Hepatocyte (in vitro differentiated cells): Measurements from ENCODE around the gene COL28A1. TPM values are rescaled to one million over a fixed set of nuclear protein-coding genes. Genes with fewer than 3 reads are reported as not detected.

Experiments
- DNase-seq: peaks from one replicate; pipeline ENCODE4 v3.0.0-alpha.2; 2016; ENCODE audit warnings: low spot score
- H2AFZ ChIP-seq: fragments of 200-600 bp; sonication (generic); 2 replicates; pipeline ENCODE4 v1.6.0; 2016; ENCODE audit warnings: antibody characterized with exemption, mild to moderate bottlenecking
- H3K27ac ChIP-seq: fragments of 200-600 bp; sonication (generic); 2 replicates; pipeline ENCODE4 v1.5.1; 2016; ENCODE audit warnings: mild to moderate bottlenecking
- H3K27me3 ChIP-seq: fragments of 200-600 bp; sonication (generic); 2 replicates; pipeline ENCODE4 v1.6.1; 2016
- H3K36me3 ChIP-seq: fragments of 200-600 bp; sonication (generic); replicated peaks from 2 replicates; pipeline ENCODE4 v1.5.1; 2016; ENCODE audit warnings: low read depth; ENCODE audit not compliant: insufficient read depth
- H3K4me1 ChIP-seq: fragments of 200-600 bp; sonication (generic); 2 replicates; pipeline ENCODE4 v1.5.1; 2016; ENCODE audit warnings: mild to moderate bottlenecking, moderate library complexity; ENCODE audit not compliant: insufficient read depth
- H3K4me2 ChIP-seq: fragments of 200-600 bp; sonication (generic); 2 replicates; pipeline ENCODE4 v1.6.0; 2016
- H3K4me3 ChIP-seq: fragments of 200-600 bp; sonication (generic); 2 replicates; pipeline ENCODE4 v1.5.1; 2016; ENCODE audit warnings: mild to moderate bottlenecking
- H3K79me2 ChIP-seq: fragments of 200-600 bp; sonication (generic); 2 replicates; pipeline ENCODE4 v1.6.0; 2017; ENCODE audit warnings: mild to moderate bottlenecking
- H3K9me2 ChIP-seq: fragments of 200-600 bp; sonication (generic); replicated peaks from 2 replicates; pipeline ENCODE4 v1.6.0; 2017; ENCODE audit warnings: mild to moderate bottlenecking; ENCODE audit not compliant: insufficient read depth
- H3K9me3 ChIP-seq: fragments of 200-600 bp; sonication (generic); 2 replicates; pipeline ENCODE4 v1.5.1; 2016; ENCODE audit warnings: low read depth, mild to moderate bottlenecking
- H4K20me1 ChIP-seq: fragments of 200-600 bp; sonication (generic); 2 replicates; pipeline ENCODE4 v1.6.0; 2016; ENCODE audit warnings: mild to moderate bottlenecking; ENCODE audit not compliant: insufficient read depth, poor library complexity, severe bottlenecking
- CTCF ChIP-seq: fragments of 200-600 bp; sonication (generic); IDR thresholded peaks from 2 replicates; pipeline ENCODE4 v1.5.1; 2016; ENCODE audit warnings: antibody characterized with exemption, mild to moderate bottlenecking; ENCODE audit not compliant: poor library complexity
- EZH2 ChIP-seq: fragments of 200-600 bp; sonication (generic); IDR thresholded peaks from 2 replicates; pipeline ENCODE4 v1.6.1; 2016; ENCODE audit warnings: antibody characterized with exemption, mild to moderate bottlenecking, borderline replicate concordance
- EZH2phosphoT487 ChIP-seq: fragments of 200-600 bp; sonication (generic); IDR thresholded peaks from one replicate; pipeline ENCODE4 v1.6.1; 2018; ENCODE audit warnings: antibody characterized with exemption, mild to moderate bottlenecking, low read depth, moderate library complexity; ENCODE audit not compliant: unreplicated experiment, severe bottlenecking
- WGBS: methylation state at CpG from one replicate; pipeline ENCODE4 v1.1.6; 2016; ENCODE audit warnings: low lambda C conversion rate; ENCODE audit errors: missing lambda C conversion rate; 5-methylcytosine and 5-hydroxymethylcytosine counted together
- polyA plus RNA-seq: library from polyadenylated mRNA; unstranded; fragments of >200 nt; fragmentation: Nextera tagmentation; extraction: Ambion mirVana; gene quantifications from 2 replicates; pipeline ENCODE4 v1.2.1, GENCODE V29; 2016
- total RNA-seq: library from RNA; depleted of rRNA; stranded (reverse); fragments of >200 nt; gene quantifications from 2 replicates; pipeline ENCODE4 v1.2.3, GENCODE V29; 2014

Gene COL28A1
- total and polyA plus RNA-seq, 2 experiments from 2014 or later, result 0.28 to 0.47 TPM

- no peaks in the 10 kb centered on the region for H3K79me2 ChIP-seq
- no peak overlapping the region for H3K27ac ChIP-seq
- TF ChIP-seq CTCF (no peak), EZH2 (no peak), EZH2phosphoT487 (no peak)
- H3K4me3 ChIP-seq, result no peak overlapping the region
- H3K4me1 ChIP-seq, result no peaks in the 10 kb centered on the region
- no peaks in the 10 kb centered on the region for H4K20me1 ChIP-seq
- H3K9me3 ChIP-seq, result no peaks in the 10 kb centered on the region
- no peak for DNase-seq
- H3K36me3 ChIP-seq, result no peaks in the 10 kb centered on the region
- no peaks in the 10 kb centered on the region for H3K27me3 ChIP-seq
- H2AFZ ChIP-seq, result no peak overlapping the region
- WGBS, result 94% methylated on average over 2 of the region's 2 CpGs
- H3K9me2 ChIP-seq, result no peaks in the 10 kb centered on the region
- H3K4me2 ChIP-seq, result no peak overlapping the region
Measured at GRCh38 chr7:7489546-7489945, 46.1 kb downstream of the COL28A1 start.

GRCh38 chr7:7486362-7486761 is 49.3 kb downstream of the COL28A1 start:
- Histone ChIP-seq H3K36me3 (no peaks in the 10 kb centered on the region), H4K20me1 (no peaks in the 10 kb centered on the region), H3K79me2 (no peaks in the 10 kb centered on the region), H3K27ac (no peak overlapping the region), H2AFZ (no peak overlapping the region), H3K4me3 (no peak overlapping the region), H3K4me2 (no peak overlapping the region), H3K4me1 (no peaks in the 10 kb centered on the region), H3K27me3 (no peaks in the 10 kb centered on the region), H3K9me3 (no peaks in the 10 kb centered on the region), H3K9me2 (no peaks in the 10 kb centered on the region)
- TF ChIP-seq EZH2 (no peak), EZH2phosphoT487 (no peak), CTCF (no peak)
- WGBS, result 98% methylated on average over 3 of the region's 3 CpGs
- DNase-seq, result no peak

- H3K4me2 ChIP-seq, result no peak overlapping the region
- H3K4me3 ChIP-seq, result no peak overlapping the region
- H3K9me3 ChIP-seq, result no peaks in the 10 kb centered on the region
- no peaks in the 10 kb centered on the region for H3K27me3 ChIP-seq
- no peaks in the 10 kb centered on the region for H3K36me3 ChIP-seq
- WGBS, result 100% methylated on average over 1 of the region's 1 CpG
- TF ChIP-seq EZH2 (no peak), EZH2phosphoT487 (no peak), CTCF (no peak)
- H3K79me2 ChIP-seq, result no peaks in the 10 kb centered on the region
- no peaks in the 10 kb centered on the region for H3K4me1 ChIP-seq
- H2AFZ ChIP-seq, result no peak overlapping the region
- H3K27ac ChIP-seq, result no peak overlapping the region
- no peak for DNase-seq
- H4K20me1 ChIP-seq, result no peaks in the 10 kb centered on the region
- H3K9me2 ChIP-seq, result no peaks in the 10 kb centered on the region
Measured at GRCh38 chr7:7484072-7484471, 51.6 kb downstream of the COL28A1 start.

GRCh38 chr7:7481802-7482201 is 53.9 kb downstream of the COL28A1 start:
- Histone ChIP-seq H3K4me1 (no peaks in the 10 kb centered on the region), H3K79me2 (no peaks in the 10 kb centered on the region), H3K27me3 (no peaks in the 10 kb centered on the region), H3K4me3 (no peak overlapping the region), H3K4me2 (no peak overlapping the region), H4K20me1 (no peaks in the 10 kb centered on the region), H3K27ac (no peak overlapping the region), H3K9me3 (no peaks in the 10 kb centered on the region), H3K36me3 (no peaks in the 10 kb centered on the region), H3K9me2 (no peaks in the 10 kb centered on the region), H2AFZ (no peak overlapping the region)
- no peak for DNase-seq
- WGBS, result 96% methylated on average over 2 of the region's 2 CpGs
- TF ChIP-seq EZH2 (no peak), EZH2phosphoT487 (no peak), CTCF (no peak)
